ENCODE data around the gene MALSU1.
A peak's percentile ranks its signal among the peaks of the same experiment; 100 is the strongest.

Gene MALSU1

DNA sequence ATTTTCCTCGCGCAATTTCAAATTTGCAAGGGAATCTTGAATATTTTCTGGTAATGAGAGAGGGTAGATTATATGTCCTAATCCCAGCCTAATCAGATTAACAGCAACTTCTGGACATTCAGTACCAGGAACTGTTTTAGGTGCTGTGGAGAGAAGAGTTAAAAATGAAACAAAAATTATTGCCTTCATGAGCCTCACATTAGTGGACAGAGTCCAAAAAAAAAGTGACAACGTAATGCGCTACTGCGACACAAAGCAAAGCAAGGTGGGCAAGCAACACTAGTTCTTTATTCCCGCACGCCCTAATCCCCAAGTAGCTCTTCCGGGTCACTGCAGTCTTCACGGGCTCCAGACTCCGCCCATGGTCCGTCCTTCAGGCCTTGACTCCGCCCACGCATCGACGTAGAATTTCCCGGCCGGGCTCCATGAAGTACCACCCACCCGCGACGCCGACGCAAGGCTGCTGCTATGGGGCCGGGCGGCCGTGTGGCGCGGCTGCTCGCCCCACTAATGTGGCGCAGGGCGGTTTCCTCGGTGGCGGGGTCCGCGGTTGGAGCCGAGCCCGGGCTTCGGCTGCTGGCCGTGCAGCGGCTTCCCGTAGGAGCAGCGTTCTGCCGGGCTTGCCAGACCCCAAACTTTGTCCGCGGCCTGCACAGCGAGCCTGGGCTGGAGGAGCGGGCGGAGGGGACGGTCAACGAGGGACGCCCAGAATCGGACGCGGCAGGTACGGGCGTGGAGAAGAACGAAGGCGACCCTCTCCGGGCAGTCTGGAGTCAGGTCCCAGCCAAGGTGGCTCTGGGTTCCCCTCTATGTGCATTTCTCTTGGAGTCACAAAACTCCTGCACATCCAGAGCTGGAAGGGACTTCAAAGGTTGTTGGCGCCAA is at the start of gene MALSU1:
TSS of gene MALSU1 (plus strand) at position 455 of the 885 bp plus-strand sequence. CDS start at position 469, 14 bp downstream.
- H3K4me3 Mint-ChIP-seq, result peak within 1 kb of the TSS; percentile 99
- H3K27ac Mint-ChIP-seq, result peak within 1 kb of the TSS; percentile 96
- peaks cover 6% of the 10 kb centered on the region for H3K36me3 Mint-ChIP-seq
- no peaks in the 10 kb centered on the region for H3K27me3 Mint-ChIP-seq
- H3K4me1 Mint-ChIP-seq, result peaks cover 51% of the 10 kb centered on the region
- H3K9me3 Mint-ChIP-seq, result no peaks in the 10 kb centered on the region

DNA sequence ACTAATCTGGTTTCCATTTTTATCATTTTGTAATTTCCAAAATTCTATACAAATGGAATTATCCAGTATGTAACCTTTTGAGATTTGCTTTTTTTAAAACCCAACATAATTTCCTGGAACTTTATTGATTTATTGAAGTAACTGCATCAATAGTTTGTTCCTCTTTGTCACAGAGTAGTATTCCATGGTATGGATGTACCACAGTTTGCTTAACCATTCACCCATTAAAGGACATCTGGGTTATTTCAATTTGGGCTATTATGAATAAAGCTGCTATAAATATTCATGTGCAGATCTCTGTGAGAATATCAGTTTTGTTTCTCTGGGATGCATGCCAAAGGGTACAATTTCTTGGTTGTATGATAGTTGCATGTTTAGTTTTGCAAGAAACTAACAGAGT is 49.7 kb upstream of the MALSU1 start:
- peaks cover 11% of the 10 kb centered on the region for H3K9me3 Mint-ChIP-seq

DNA sequence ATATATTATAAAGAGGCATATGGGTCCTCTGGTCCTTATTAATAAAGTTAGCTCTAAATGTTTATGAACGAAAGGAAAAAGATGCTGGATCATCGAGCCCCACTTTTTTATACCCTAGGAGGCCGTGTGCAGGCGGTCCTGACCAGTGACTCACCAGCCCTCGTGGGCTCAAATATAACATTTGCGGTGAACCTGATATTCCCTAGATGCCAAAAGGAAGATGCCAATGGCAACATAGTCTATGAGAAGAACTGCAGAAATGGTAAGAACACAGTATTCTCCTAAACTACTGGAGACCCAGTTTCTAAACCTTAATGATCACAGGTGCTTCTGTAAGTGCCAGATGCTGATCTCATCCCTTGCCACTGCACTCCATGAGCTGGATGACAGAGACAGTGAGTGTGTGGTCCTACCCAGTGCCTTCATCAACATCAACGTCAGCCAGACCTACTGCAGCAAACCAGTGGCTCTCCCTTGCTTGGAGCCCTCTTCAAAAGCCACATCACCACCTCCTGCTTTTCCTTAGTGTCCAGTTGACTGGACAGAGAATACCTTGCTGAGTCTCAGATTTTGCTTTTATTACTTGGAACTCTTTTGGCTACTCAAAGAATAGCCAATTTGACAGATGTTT is 45.0 kb upstream of the MALSU1 start:
- Mint-ChIP-seq H3K27ac (no peak overlapping the region), H3K27me3 (peaks cover 42% of the 10 kb centered on the region), H3K4me3 (no peak overlapping the region), H3K36me3 (no peaks in the 10 kb centered on the region), H3K4me1 (no peaks in the 10 kb centered on the region), H3K9me3 (peaks cover 11% of the 10 kb centered on the region)

More for the DNA sequence above, 49.7 kb upstream of the MALSU1 start:
- Mint-ChIP-seq H3K27me3 (peaks cover 50% of the 10 kb centered on the region), H3K4me1 (peaks cover 4% of the 10 kb centered on the region), H3K36me3 (no peaks in the 10 kb centered on the region), H3K27ac (no peak overlapping the region), H3K4me3 (no peak overlapping the region)

DNA sequence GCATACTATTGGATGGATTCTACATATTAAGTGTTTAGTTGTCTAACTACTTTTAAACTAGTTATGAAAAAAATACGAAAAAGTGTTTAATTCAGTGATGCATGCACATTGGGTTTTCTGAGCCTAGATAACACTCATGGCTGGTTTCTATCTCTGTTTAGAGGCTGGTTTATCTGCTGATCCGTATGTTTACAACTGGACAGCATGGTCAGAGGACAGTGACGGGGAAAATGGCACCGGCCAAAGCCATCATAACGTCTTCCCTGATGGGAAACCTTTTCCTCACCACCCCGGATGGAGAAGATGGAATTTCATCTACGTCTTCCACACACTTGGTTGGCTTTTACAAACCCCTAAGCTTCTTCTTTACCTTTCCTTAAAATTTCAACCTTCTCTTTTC is 42.4 kb upstream of the MALSU1 start:
- Mint-ChIP-seq H3K27me3 (peaks cover 23% of the 10 kb centered on the region), H3K36me3 (no peaks in the 10 kb centered on the region), H3K27ac (no peak overlapping the region), H3K9me3 (peaks cover 7% of the 10 kb centered on the region), H3K4me3 (no peak overlapping the region), H3K4me1 (no peaks in the 10 kb centered on the region)

- Mint-ChIP-seq H3K9me3 (no peaks in the 10 kb centered on the region), H3K27ac (no peak overlapping the region), H3K4me3 (no peak overlapping the region), H3K27me3 (peaks cover 8% of the 10 kb centered on the region), H3K36me3 (no peaks in the 10 kb centered on the region), H3K4me1 (no peaks in the 10 kb centered on the region)
Measured at GRCh38 chr7:23260371-23260770, 38.8 kb upstream of the MALSU1 start.

- no peaks in the 10 kb centered on the region for H3K36me3 Mint-ChIP-seq
- no peaks in the 10 kb centered on the region for H3K9me3 Mint-ChIP-seq
- peaks cover 4% of the 10 kb centered on the region for H3K27me3 Mint-ChIP-seq
- no peak overlapping the region for H3K27ac Mint-ChIP-seq
- H3K4me1 Mint-ChIP-seq, result no peaks in the 10 kb centered on the region
- no peak overlapping the region for H3K4me3 Mint-ChIP-seq
Measured at GRCh38 chr7:23261843-23262452, 37.2 kb upstream of the MALSU1 start.

GRCh38 chr7:23264916-23265458 is 34.2 kb upstream of the MALSU1 start:
- Mint-ChIP-seq H3K27me3 (peaks cover 3% of the 10 kb centered on the region), H3K4me1 (no peaks in the 10 kb centered on the region), H3K4me3 (no peak overlapping the region), H3K36me3 (no peaks in the 10 kb centered on the region), H3K27ac (no peak overlapping the region), H3K9me3 (no peaks in the 10 kb centered on the region)

DNA sequence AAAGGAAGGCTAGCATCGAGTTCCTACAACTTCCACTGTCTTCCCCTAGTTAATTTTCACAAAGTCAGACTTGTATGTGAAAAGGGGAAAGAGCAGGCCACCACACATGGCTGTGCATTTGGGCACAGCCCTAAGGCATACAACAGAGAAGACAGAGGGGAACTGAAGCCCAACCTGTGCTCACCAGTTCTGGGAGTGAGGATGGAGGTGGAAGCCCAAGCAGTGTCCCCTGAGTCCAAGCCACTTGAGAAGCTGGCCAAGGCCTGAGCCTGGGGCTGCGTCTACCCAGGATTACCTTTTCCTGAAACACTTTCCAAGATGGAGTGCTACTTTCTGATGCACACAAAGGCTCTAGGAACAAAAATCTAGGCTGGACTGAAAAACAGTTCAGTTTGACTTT is 32.2 kb upstream of the MALSU1 start:
- Mint-ChIP-seq H3K36me3 (no peaks in the 10 kb centered on the region), H3K9me3 (no peaks in the 10 kb centered on the region), H3K4me3 (no peak overlapping the region), H3K27ac (no peak overlapping the region), H3K4me1 (no peaks in the 10 kb centered on the region), H3K27me3 (peaks cover 3% of the 10 kb centered on the region)

GRCh38 chr7:23267357-23267756 is 31.8 kb upstream of the MALSU1 start:
- H3K9me3 Mint-ChIP-seq, result no peaks in the 10 kb centered on the region
- H3K36me3 Mint-ChIP-seq, result no peaks in the 10 kb centered on the region
- H3K27ac Mint-ChIP-seq, result no peak overlapping the region
- H3K4me3 Mint-ChIP-seq, result no peak overlapping the region
- H3K27me3 Mint-ChIP-seq, result peaks cover 3% of the 10 kb centered on the region
- H3K4me1 Mint-ChIP-seq, result peaks cover 3% of the 10 kb centered on the region

DNA sequence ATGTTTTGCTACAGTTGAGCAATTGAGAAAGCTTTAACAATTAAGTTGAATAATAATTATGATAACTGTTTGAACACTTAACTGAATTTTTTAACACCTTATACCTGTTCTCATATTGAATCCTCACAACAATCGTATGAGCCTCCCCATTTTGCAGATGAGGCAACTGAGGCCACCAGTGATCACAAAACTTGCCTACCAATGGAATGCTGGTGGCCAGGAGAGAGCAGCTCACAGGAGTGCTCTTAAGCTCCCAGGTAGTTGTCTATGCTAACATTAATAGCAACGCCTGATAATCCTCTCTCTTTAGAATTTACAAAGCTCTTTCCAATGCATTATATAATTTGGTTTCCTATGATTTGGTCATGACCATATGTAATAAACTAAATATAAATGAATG is 31.0 kb upstream of the MALSU1 start:
- Mint-ChIP-seq H3K4me1 (peaks cover 10% of the 10 kb centered on the region), H3K27me3 (peaks cover 3% of the 10 kb centered on the region), H3K36me3 (no peaks in the 10 kb centered on the region), H3K4me3 (no peak overlapping the region), H3K9me3 (no peaks in the 10 kb centered on the region), H3K27ac (no peak overlapping the region)

DNA sequence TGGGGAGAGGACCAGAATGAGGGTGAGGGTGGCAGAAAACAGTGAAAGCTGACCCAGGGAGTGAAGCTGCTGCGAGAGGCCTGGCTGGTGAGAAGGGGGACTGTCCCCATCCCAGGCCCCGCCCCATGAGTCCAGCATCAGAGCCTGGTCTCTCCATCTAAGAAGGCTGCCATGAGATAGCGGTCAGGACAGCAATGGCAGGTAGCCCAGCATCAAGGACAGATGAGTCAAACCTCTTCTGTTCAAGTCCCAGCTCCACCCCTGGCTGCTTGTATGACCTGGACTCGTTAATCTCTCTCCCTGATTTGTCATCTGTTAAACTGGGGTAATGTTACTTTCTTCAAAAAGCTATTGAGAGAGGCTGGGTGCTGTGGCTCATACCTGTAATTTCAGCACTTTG is 30.4 kb upstream of the MALSU1 start:
- Mint-ChIP-seq H3K4me1 (peaks cover 16% of the 10 kb centered on the region), H3K27me3 (peaks cover 3% of the 10 kb centered on the region), H3K27ac (no peak overlapping the region), H3K4me3 (no peak overlapping the region), H3K36me3 (no peaks in the 10 kb centered on the region), H3K9me3 (no peaks in the 10 kb centered on the region)

DNA sequence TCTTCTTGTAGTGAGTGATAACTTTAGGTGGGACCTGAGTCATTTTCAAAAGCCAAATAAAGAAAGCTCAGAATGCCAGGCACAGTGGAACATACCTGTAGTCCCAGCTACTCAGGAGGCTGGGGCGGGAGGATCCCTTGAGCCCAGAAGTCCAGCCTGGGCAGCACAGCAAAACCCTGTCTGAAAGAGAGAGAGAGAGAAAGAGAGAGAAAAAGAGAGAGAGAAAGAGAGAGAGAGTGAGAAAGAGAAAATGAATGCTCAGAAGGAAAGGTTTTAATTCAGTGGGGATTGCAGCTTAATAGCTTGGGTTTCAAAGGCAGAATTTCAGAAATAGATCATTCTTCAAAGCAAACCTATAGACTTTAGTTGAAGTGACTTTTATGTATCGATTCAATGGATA is 26.9 kb upstream of the MALSU1 start:
- Mint-ChIP-seq H3K9me3 (no peaks in the 10 kb centered on the region), H3K27me3 (peaks cover 2% of the 10 kb centered on the region), H3K36me3 (no peaks in the 10 kb centered on the region), H3K27ac (peak overlapping the region; percentile 43), H3K4me1 (peaks cover 16% of the 10 kb centered on the region), H3K4me3 (peak overlapping the region; percentile 64)

DNA sequence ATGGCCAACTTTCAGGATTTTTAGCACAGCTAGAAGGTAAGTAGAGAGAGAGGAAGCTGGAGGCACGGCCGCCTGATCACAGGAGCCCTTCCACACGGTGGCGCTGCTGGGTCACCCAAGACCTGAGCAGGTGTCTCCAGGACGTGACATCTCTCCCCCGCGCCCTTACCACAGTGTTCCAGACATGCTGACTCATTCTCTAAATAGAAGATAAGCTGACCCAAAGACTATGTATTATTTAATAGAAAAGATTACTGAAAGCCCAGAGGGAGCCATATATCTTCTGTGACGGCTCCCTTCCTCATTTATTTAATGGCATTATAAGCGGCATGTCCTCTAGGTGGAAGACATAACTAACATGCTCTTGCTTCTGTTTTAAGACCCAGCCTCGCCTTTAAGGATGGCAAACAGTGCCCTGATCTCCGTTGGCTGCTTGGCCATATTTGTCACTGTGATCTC is 26.0 kb upstream of the MALSU1 start:
- Mint-ChIP-seq H3K4me3 (peak overlapping the region; percentile 62), H3K36me3 (no peaks in the 10 kb centered on the region), H3K9me3 (no peaks in the 10 kb centered on the region), H3K27ac (peak overlapping the region; percentile 8), H3K4me1 (peaks cover 19% of the 10 kb centered on the region), H3K27me3 (peaks cover 2% of the 10 kb centered on the region)

- H3K36me3 Mint-ChIP-seq, result no peaks in the 10 kb centered on the region
- H3K27ac Mint-ChIP-seq, result no peak overlapping the region
- H3K9me3 Mint-ChIP-seq, result no peaks in the 10 kb centered on the region
- no peaks in the 10 kb centered on the region for H3K27me3 Mint-ChIP-seq
- H3K4me1 Mint-ChIP-seq, result peaks cover 19% of the 10 kb centered on the region
- no peak overlapping the region for H3K4me3 Mint-ChIP-seq
Measured at GRCh38 chr7:23275912-23276311, 23.2 kb upstream of the MALSU1 start.

DNA sequence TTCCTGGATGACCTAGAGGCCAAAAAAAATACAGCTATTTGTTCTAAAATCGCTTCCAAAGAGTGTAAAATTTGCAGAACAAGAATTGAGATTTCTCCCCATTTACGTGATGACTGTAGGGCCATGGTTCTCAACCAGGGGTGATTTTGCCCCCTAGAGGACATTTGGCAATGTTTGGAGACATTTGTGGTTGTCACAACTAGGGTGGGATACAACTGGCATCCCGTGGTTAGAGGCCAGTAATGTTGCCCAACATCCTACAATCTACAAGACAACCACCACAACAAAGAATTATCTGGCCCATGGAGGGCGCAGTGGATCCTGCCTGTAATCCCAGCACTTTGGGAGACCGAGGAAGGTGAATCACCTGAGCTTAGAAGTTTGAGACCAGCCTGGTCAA is 22.8 kb upstream of the MALSU1 start:
- Mint-ChIP-seq H3K4me1 (peaks cover 19% of the 10 kb centered on the region), H3K27ac (no peak overlapping the region), H3K27me3 (no peaks in the 10 kb centered on the region), H3K9me3 (no peaks in the 10 kb centered on the region), H3K36me3 (no peaks in the 10 kb centered on the region), H3K4me3 (no peak overlapping the region)

- no peaks in the 10 kb centered on the region for H3K27me3 Mint-ChIP-seq
- peaks cover 19% of the 10 kb centered on the region for H3K4me1 Mint-ChIP-seq
- no peaks in the 10 kb centered on the region for H3K9me3 Mint-ChIP-seq
- H3K36me3 Mint-ChIP-seq, result no peaks in the 10 kb centered on the region
- no peak overlapping the region for H3K4me3 Mint-ChIP-seq
- peak overlapping the region; percentile 80 for H3K27ac Mint-ChIP-seq
Measured at GRCh38 chr7:23276947-23277346, 22.2 kb upstream of the MALSU1 start.

Measured in activated naive CD4-positive, alpha-beta T cell treated with anti-CD3 and anti-CD28 coated beads, Interleukin-2, amount 50 U/mL, for 24 hours (primary cell).